Measurements from ENCODE around the gene PNCK.

The PNCK gene

DNA sequence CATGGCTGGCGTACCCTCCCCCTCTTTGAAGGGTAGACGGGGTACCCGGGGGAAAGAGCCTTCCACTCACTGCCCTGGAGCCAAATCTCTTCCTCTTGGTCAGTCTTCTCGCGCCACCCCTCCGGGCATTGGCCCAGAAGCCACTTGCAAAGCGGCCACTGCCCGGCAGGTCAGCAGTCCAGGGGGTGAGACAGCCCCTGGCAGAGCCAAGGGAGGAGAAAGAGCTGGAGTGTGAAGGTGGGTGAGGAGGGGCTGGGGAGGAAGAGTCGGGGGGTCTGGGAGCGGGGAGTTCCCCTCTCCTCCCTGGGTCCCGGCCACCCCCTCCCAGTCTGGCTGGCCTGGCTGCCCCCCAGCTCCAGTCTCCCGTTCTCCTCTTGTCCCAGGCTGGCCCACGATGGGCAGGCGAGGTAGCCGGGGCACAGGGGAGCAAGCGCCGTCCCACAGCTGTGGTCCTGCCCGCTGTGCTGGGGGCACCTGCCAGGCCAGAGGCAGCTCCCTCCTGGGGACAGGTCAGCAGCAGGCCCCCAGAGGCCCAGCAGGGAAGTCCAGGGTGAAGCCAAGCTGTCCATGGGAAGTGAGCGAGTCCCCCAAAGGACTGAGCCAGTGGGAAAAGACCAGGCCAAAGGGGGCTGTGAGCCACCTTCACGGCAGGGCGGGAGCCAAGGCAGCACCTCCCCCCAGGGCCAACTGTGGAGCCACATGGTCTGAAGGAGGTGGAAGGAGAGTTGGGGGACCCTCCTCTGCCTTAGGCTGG is 48.2 kb downstream of the PNCK start:
- no peak for DNase-seq

GRCh38 chrX:153624196-153625091 is 49.2 kb downstream of the PNCK start:
- DNase-seq = no peak

- DNase-seq = no peak
These were observed 50.1 kb downstream of the PNCK start for GRCh38 chrX:153623310-153624029.

- DNase-seq = no peak
These were observed 50.8 kb downstream of the PNCK start for GRCh38 chrX:153622661-153623309.

- no peak for DNase-seq
These were observed 51.5 kb downstream of the PNCK start for GRCh38 chrX:153621949-153622598.

- DNase-seq = no peak
These were observed 53.0 kb downstream of the PNCK start for GRCh38 chrX:153620576-153620975.
